GM18517 (cell line): Measurements from ENCODE around the gene PERP.
"Not testable (repeated sequence)": the region's sequence is repeated elsewhere in the genome, so short reads cannot be mapped to it uniquely, and the experiment has no call there.

Experiments used
- ATAC-seq: cut with Tn5 transposase; IDR thresholded peaks from one replicate; pipeline ENCODE4 v1.9.1; 2021; ENCODE audit warnings: mild to moderate bottlenecking, moderate library complexity; ENCODE audit not compliant: unreplicated experiment

The PERP gene

GRCh38 chr6:138107078-138107751, at the start of gene PERP:
Gene PERP, minus strand, starts transcription at chr6:138107419. Its CDS starts 79 bp downstream, at chr6:138107340.
- no peak for ATAC-seq

GRCh38 chr6:138155443-138155842, 48.2 kb upstream of the PERP start:
- ATAC-seq: no peak

DNA sequence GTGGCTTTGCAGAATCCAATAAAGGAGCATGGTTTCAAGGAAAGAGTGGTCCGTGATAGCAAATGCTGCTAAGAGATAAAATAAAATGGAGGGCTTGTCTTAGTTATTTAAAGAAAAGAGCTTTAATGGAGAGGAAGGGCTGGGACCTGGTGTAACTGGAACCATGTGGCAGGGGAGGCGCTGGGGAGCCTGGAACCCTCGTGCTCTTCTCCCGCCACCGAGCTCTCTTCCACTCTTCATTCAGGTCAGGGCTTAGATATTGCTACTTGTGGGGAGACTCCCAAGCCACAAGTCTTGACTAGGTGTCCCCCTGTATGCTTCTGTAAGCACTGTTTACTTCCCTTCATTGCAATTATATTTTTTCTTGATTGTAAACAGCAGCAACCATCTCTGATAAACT, 39.3 kb upstream of the PERP start:
- ATAC-seq: no peak

GRCh38 chr6:138145402-138145801, 38.2 kb upstream of the PERP start:
- no peak for ATAC-seq

- no peak for ATAC-seq
Observed at GRCh38 chr6:138142806-138143205, 35.6 kb upstream of the PERP start.

- no peak for ATAC-seq
Observed at GRCh38 chr6:138129190-138129589, 22.0 kb upstream of the PERP start.

DNA sequence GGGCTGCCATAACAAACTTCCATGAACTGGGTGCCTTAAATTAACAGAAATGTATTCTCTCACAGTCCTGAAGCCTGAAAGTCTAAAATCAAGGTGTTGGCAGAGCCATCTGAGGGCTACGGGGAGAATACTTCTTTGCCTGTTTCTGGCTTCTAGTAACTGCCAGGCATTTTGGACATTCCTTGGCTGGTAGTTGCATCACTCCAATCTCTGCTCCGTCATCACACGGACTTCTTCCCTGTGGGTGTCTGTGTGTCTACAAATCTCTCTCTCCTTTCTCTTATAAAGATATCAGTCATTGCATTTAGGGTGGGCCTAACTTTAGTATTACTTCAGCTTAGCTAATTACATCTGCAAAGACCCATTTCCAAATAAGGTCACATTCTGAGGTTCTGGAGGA, 20.9 kb upstream of the PERP start:
- no peak for ATAC-seq

GRCh38 chr6:138124096-138124495, 16.9 kb upstream of the PERP start:
- no peak for ATAC-seq

GRCh38 chr6:138119976-138120375, 12.8 kb upstream of the PERP start:
- no peak for ATAC-seq

DNA sequence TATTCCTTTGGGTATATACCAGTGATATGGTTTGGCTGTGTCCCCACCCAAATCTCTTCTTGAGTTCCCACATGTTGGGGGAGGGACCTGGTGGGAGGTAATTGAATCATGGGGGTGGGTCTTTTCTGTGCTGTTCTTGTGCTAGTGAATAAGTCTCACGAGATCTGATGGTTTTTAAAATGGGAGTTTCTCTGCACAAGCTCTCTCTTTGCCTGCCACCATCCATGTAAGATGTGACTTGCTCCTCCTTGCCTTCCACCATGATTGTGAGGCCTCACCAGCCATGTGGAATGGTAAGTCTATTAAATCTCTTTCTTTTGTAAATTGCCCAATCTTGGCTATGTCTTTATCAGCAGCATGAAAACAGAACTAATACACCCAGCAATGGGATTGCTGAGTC, 12.0 kb upstream of the PERP start:
- ATAC-seq: not testable (repeated sequence)

- ATAC-seq: no peak
Observed at GRCh38 chr6:138117376-138117914, 10.2 kb upstream of the PERP start.

GRCh38 chr6:138116661-138116999, 9.4 kb upstream of the PERP start:
- no peak for ATAC-seq

- no peak for ATAC-seq
Observed at GRCh38 chr6:138115877-138116660, 8.8 kb upstream of the PERP start.

- no peak for ATAC-seq
Observed at GRCh38 chr6:138115201-138115600, 8.0 kb upstream of the PERP start.

DNA sequence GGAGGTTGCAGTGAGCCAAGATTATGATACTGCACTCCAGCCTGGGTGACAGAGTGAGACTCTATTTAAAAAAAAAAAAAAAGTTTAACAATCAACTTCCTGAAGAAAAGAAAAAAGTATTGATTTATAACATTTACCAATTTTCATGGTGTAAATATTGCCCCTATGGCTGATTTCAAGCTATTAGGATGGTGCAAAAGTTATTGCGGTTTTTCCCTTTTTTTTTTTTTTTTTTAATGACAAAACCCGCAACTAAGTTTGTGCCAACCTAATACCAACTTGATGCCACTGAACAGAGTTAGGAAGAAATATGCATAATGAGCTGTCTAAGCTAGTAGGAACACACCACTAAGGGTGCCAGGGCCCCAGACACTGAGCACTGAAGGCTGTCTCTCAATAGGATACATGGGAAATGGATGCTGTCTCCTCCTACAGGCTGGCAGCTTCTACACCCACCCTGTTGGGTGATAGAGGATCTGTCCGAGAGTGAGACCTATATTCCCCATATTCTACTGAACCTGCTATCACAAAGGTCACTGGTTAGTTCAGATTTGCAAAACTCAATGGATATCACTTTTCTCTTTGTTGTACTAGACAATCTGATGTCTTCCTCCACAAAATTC, 6.5 kb upstream of the PERP start:
- no peak for ATAC-seq

DNA sequence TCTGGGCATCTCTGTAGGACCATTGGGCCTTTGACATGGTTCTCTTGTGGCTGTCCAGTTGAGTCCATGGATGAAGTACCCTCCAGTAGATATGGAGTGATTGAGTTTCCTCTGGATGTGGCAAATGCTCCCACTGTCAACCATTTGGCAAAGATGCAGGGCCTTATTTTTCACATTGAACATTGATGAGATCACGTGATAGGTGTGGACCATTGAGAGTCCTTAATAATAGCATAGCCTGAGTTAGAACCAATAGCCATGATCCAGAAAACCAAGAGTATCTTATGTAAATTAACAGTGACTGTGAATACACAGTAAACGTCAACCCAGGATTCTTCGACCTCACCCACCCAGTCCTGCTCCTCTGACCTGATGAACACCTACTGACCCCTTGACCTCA, 3.0 kb upstream of the PERP start:
- no peak for ATAC-seq

- no peak for ATAC-seq
Observed at GRCh38 chr6:138109042-138109997, 2.1 kb upstream of the PERP start.

DNA sequence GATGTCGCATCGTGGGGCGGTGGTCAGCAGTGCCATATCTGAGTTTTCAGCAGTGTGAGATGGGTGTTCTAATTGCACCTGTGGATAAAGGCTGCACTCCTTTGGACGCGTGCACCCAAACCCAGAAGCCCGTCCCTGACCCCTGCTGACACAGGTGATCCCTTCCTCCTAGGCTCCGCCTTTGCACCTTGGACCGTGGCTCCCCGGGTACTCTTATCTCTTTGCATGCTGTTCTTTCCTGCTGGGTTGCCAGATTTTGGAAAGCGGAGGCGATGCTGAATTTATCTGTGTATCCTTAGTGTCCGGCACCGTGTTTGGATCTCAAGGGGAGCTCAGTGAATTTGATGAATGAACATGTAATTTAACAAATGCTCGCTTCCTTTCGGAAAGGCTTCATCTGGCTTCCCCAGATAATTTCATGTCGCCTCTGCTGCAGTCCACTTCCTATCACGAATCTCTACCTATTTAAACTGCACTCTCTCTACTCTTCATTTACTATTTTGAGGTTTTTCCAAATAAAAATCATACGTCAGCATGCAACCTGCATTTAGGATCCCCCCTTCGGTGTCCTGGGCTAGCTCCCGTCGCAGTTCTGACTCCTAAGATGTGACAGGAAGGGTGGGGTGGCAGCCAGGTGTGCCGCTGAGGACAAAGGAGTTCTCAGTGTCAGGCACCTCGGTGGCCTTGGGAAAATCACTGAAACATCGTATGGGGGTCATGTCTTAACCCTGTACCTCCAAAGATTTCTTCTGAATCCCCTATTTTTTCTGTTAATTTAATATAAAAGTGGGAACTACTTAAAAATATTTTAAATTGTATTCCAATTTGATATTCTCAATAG, 753 bp upstream of the PERP start:
- ATAC-seq: no peak

DNA sequence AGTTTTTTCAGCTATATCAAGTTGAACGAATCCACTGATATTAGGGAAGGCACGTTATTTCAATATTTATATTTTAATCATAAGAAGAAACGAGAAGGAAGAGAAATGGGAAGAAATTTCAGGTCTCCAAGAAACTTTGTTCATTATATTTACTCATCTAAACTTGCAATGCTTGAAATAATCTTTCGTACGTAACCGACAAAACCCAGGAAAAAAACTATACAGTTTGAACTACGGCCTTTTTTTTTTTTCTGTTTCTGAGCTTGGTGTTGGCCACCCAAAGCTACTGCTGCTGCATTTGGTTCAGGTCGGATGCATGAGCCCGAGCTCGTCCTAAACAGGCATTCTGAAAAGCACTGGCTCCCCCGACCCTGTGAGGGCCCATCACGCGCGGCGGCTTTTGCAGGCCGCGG, 548 bp downstream of the PERP start:
- no peak for ATAC-seq
